ACHN (cell line): ENCODE measurements around the gene ANKMY2.
"Not testable (repeated sequence)": the region's sequence is repeated elsewhere in the genome, so short reads cannot be mapped to it uniquely, and the experiment has no call there.

ENCODE experiments used
- DNase-seq: peaks from one replicate; pipeline ENCODE4 v3.0.0-alpha.2; 2015
- in situ Hi-C: cut with HindIII; loops from 2 replicates; pipeline ENCODE4 v1.10.0; 2017; ENCODE audit warnings: low sequenced_read_pairs, low pct_ligation_motif_present, low pct_unique_long_range_greater_than_20kb

The ANKMY2 gene

GRCh38 chr7:16638282-16639280, 7.0 kb downstream of the ANKMY2 start:
- no peak for DNase-seq
- in situ Hi-C loops = no loop called here

- in situ Hi-C loops = no loop called here
- no peak for DNase-seq
These were observed 8.2 kb downstream of the ANKMY2 start for GRCh38 chr7:16637379-16637778.

- no peak for DNase-seq
- in situ Hi-C loops = no loop called here
These were observed 8.9 kb downstream of the ANKMY2 start for GRCh38 chr7:16636555-16637101.

GRCh38 chr7:16634271-16634738, 11.2 kb downstream of the ANKMY2 start:
- in situ Hi-C loops = no loop called here
- DNase-seq = no peak

GRCh38 chr7:16630654-16631053, 14.9 kb downstream of the ANKMY2 start:
- no peak for DNase-seq
- in situ Hi-C loops = no loop called here

- no peak for DNase-seq
- in situ Hi-C loops = no loop called here
These were observed 18.3 kb downstream of the ANKMY2 start for GRCh38 chr7:16627236-16627635.

GRCh38 chr7:16626388-16626787, 19.2 kb downstream of the ANKMY2 start:
- no peak for DNase-seq
- in situ Hi-C loops = no loop called here

GRCh38 chr7:16619979-16620408, 25.6 kb downstream of the ANKMY2 start:
- in situ Hi-C loops = no loop called here
- DNase-seq = no peak

- in situ Hi-C loops = no loop called here
- no peak for DNase-seq
These were observed 29.0 kb downstream of the ANKMY2 start for GRCh38 chr7:16616542-16616941.

- DNase-seq = no peak
- in situ Hi-C loops = no loop called here
These were observed 29.4 kb downstream of the ANKMY2 start for GRCh38 chr7:16616122-16616521.

GRCh38 chr7:16615228-16615627, 30.3 kb downstream of the ANKMY2 start:
- DNase-seq = no peak
- in situ Hi-C loops = no loop called here

- in situ Hi-C loops = no loop called here
- DNase-seq = no peak
These were observed 33.8 kb downstream of the ANKMY2 start for GRCh38 chr7:16611711-16612110.

- in situ Hi-C loops = no loop called here
- DNase-seq = no peak
These were observed 35.6 kb downstream of the ANKMY2 start for GRCh38 chr7:16609842-16610450.

- in situ Hi-C loops = no loop called here
- no peak for DNase-seq
These were observed 38.9 kb downstream of the ANKMY2 start for GRCh38 chr7:16606704-16607103.

GRCh38 chr7:16604054-16604453, 41.5 kb downstream of the ANKMY2 start:
- peak; percentile 12 for DNase-seq
- in situ Hi-C loops = no loop called here

GRCh38 chr7:16603633-16604032, 41.9 kb downstream of the ANKMY2 start:
- DNase-seq = no peak
- in situ Hi-C loops = no loop called here

GRCh38 chr7:16599860-16600259, 45.7 kb downstream of the ANKMY2 start:
- in situ Hi-C loops = no loop called here
- no peak for DNase-seq

GRCh38 chr7:16598015-16598414, 47.5 kb downstream of the ANKMY2 start:
- no peak for DNase-seq
- in situ Hi-C loops = no loop called here

- DNase-seq, in situ Hi-C loops: not testable (repeated sequence)
These were observed 50.0 kb downstream of the ANKMY2 start for GRCh38 chr7:16595596-16595995.
